Bladder microvascular endothelial cell (primary cell): ENCODE results near the gene FEM1C. TPM values are rescaled to one million over a fixed set of nuclear protein-coding genes. Genes with fewer than 3 reads are reported as not detected.

Experiments
- total RNA-seq: library from RNA; depleted of rRNA; stranded (reverse); fragments of >200 nt; gene quantifications from 2 replicates; pipeline ENCODE4 v1.2.3, GENCODE V29; 2014

Gene FEM1C
- 10.8 and 21.6 TPM in 2 replicates for total RNA-seq

GRCh38 chr5:115544436-115545350 lies at the start of gene FEM1C:
FEM1C (minus strand) TSS chr5:115544775; CDS start chr5:115543493, 1,282 bp downstream.

Other genes with a start within 250 kb of the FEM1C start
- gene CCDC112, start 248.1 kb downstream of the FEM1C start, total RNA-seq: 4.0 and 5.0 TPM in 2 replicates
- gene TICAM2, start 57.7 kb upstream of the FEM1C start, total RNA-seq: 0.63 and 0.65 TPM in 2 replicates
- 53.9 and 104 TPM in 2 replicates for gene TMED7, start 81.3 kb upstream of the FEM1C start, total RNA-seq